K562 (cell line): ENCODE results near the gene SNAI1. TPM values are rescaled to one million over a fixed set of nuclear protein-coding genes. Genes with fewer than 3 reads are reported as not detected.

Experiments
- FOSL1 ChIP-seq: fragments of 200-800 bp; sonication (Bioruptor generic); conservative IDR thresholded peaks from 2 replicates; pipeline ENCODE4 v1.6.1; 2016; ENCODE audit warnings: missing genetic modification characterization, missing compliant biosample characterization
- KLF16 ChIP-seq: IDR thresholded peaks from 2 replicates; pipeline ENCODE4 v1.6.1; 2016; ENCODE audit warnings: antibody characterized with exemption
- POLR2AphosphoS5 ChIP-seq: IDR thresholded peaks from 2 replicates; pipeline ENCODE4 v1.6.1; 2011; ENCODE audit warnings: mild to moderate bottlenecking, low read depth, low read length, moderate library complexity; ENCODE audit not compliant: control insufficient read depth, insufficient read depth
- ZBTB26 ChIP-seq: fragments of 450-650 bp; formaldehyde crosslinking; IDR thresholded peaks from 2 replicates; pipeline ENCODE4 v1.4.0; 2022; ENCODE audit warnings: missing genetic modification characterization
- ZBTB40 ChIP-seq, 2 experiments: fragments of 450-650 bp in 1 of 2; sonication (generic) in 1 of 2; formaldehyde crosslinking in 1 of 2; IDR thresholded peaks; 2 replicates each; pipeline versions ENCODE4 v1.7.1 to v1.9.0; 2016 to 2022; ENCODE audit warnings: inconsistent platforms in 1 of 2, mild to moderate bottlenecking in 1 of 2, missing genetic modification reagents in 1 of 2
- ZKSCAN3 ChIP-seq: fragments of 250-450 bp; sonication (Bioruptor Pico); IDR thresholded peaks from 2 replicates; pipeline ENCODE4 v1.4.0; 2020
- ZNF696 ChIP-seq: fragments of 250-450 bp; sonication (Bioruptor Pico); conservative IDR thresholded peaks from 2 replicates; pipeline ENCODE4 v1.4.0; 2020; ENCODE audit warnings: mild to moderate bottlenecking, moderate library complexity
- polyA plus RNA-seq, 8 experiments: library from polyadenylated mRNA; depleted of rRNA in 4 of 8; stranded (reverse) in 5 of 8; unstranded in 3 of 8; fragments of >200 nt; fragmentation: Nextera tagmentation in 2 of 8; fragmentation: Illumina TruSeq in 1 of 8; extraction: Ambion mirVana in 2 of 8; extraction: Trizol in 1 of 8; gene quantifications; 2 replicates each; pipeline versions ENCODE4 v1.2.1 to v1.2.3, GENCODE V29; 2011 to 2014; ENCODE audit warnings: inconsistent platforms in 1 of 8, missing spikeins in 1 of 8
- total RNA-seq, 7 experiments: library from RNA; depleted of rRNA in 6 of 7; stranded (reverse); fragments of >200 nt in 6 of 7; fragmentation: Illumina TruSeq in 2 of 7; extraction: Trizol in 2 of 7; gene quantifications; 2 replicates each; pipeline versions ENCODE4 v1.2.1 to v1.2.3, GENCODE V29; 2011 to 2021; ENCODE audit warnings: low replicate concordance in 1 of 7
- TF ChIP-seq, protein P1 (sequence below): fragments of 450-650 bp; IDR thresholded peaks from 2 replicates; pipeline ENCODE4 v1.6.1; 2016; ENCODE audit warnings: mild to moderate bottlenecking
- TF ChIP-seq, protein P2 (sequence below), 2 experiments: fragments of 200-800 bp in 1 of 2; sonication (Bioruptor generic) in 1 of 2; sonication (generic) in 1 of 2; formaldehyde crosslinking in 1 of 2; IDR thresholded peaks in 1 of 2; conservative IDR thresholded peaks in 1 of 2; 2 replicates each; pipeline versions ENCODE4 v1.5.0 to v1.6.1; 2016 to 2020; ENCODE audit warnings: missing compliant biosample characterization in 1 of 2, missing genetic modification characterization in 1 of 2, missing genetic modification reagents in 1 of 2

The SNAI1 gene
- total and polyA plus RNA-seq, 9 of the 15 experiments (the other 6 are each of a cell fraction or from before 2014, with no cell fraction given) = 0.32 to 11.6 (median 2.0) TPM

- TF ChIP-seq, protein P1, sequence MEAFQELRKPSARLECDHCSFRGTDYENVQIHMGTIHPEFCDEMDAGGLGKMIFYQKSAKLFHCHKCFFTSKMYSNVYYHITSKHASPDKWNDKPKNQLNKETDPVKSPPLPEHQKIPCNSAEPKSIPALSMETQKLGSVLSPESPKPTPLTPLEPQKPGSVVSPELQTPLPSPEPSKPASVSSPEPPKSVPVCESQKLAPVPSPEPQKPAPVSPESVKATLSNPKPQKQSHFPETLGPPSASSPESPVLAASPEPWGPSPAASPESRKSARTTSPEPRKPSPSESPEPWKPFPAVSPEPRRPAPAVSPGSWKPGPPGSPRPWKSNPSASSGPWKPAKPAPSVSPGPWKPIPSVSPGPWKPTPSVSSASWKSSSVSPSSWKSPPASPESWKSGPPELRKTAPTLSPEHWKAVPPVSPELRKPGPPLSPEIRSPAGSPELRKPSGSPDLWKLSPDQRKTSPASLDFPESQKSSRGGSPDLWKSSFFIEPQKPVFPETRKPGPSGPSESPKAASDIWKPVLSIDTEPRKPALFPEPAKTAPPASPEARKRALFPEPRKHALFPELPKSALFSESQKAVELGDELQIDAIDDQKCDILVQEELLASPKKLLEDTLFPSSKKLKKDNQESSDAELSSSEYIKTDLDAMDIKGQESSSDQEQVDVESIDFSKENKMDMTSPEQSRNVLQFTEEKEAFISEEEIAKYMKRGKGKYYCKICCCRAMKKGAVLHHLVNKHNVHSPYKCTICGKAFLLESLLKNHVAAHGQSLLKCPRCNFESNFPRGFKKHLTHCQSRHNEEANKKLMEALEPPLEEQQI = no peak; the same call in 1 of the 2 replicates
- TF ChIP-seq KLF16 (no peak), POLR2AphosphoS5 (no peak), ZBTB40 (IDR thresholded peaks at IDR 0.05) (peak; percentile 54), ZBTB40 (CRISPR knock-in tag; IDR thresholded peaks at IDR 0.05) (no peak), ZNF696 (no peak), FOSL1 (tag) (no peak), ZBTB26 (CRISPR knock-in tag) (no peak; the same call in 1 of the 2 replicates), ZKSCAN3 (CRISPR knock-in tag) (no peak)
- TF ChIP-seq, protein P2, sequence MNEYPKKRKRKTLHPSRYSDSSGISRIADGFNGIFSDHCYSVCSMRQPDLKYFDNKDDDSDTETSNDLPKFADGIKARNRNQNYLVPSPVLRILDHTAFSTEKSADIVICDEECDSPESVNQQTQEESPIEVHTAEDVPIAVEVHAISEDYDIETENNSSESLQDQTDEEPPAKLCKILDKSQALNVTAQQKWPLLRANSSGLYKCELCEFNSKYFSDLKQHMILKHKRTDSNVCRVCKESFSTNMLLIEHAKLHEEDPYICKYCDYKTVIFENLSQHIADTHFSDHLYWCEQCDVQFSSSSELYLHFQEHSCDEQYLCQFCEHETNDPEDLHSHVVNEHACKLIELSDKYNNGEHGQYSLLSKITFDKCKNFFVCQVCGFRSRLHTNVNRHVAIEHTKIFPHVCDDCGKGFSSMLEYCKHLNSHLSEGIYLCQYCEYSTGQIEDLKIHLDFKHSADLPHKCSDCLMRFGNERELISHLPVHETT (CRISPR knock-in tag; conservative IDR thresholded peaks at IDR 0.05 in 1 of 2, IDR thresholded peaks at IDR 0.05 in 1 of 2) = no peak
Measured at GRCh38 chr20:49983123-49983847, 505 bp downstream of the SNAI1 start (continued).
